HFF-Myc (cell line): ENCODE measurements around the gene TEN1.
A peak's percentile ranks its signal among the peaks of the same experiment; 100 is the strongest.

Experiments
- DNase-seq: peaks from one replicate; pipeline ENCODE4 v3.0.0-alpha.2; 2011; ENCODE audit warnings: low read depth; ENCODE audit errors: extremely low read depth
- H3K4me3 ChIP-seq: replicated peaks from 2 replicates; pipeline ENCODE4 v1.5.1; 2011; ENCODE audit warnings: low read depth, mild to moderate bottlenecking, control low read depth, low read length
- CTCF ChIP-seq: IDR thresholded peaks from 2 replicates; pipeline ENCODE4 v1.5.1; 2012; ENCODE audit warnings: mild to moderate bottlenecking, low read depth, low read length, control low read depth; ENCODE audit errors: missing control alignments

TEN1 gene

GRCh38 chr17:75975757-75976174 is 3.3 kb upstream of the TEN1 start:
- TF ChIP-seq CTCF, result no peak
- no peak for DNase-seq
- H3K4me3 ChIP-seq, result no peak overlapping the region

- no peak for TF ChIP-seq CTCF
These were observed 2.7 kb upstream of the TEN1 start for GRCh38 chr17:75976175-75976848.

GRCh38 chr17:75979705-75980187 is 706 bp downstream of the TEN1 start:
- peak overlapping the region; percentile 80 for H3K4me3 ChIP-seq
- no peak for TF ChIP-seq CTCF
- DNase-seq, result no peak

More at GRCh38 chr17:75976175-75976848, 2.7 kb upstream of the TEN1 start:
- H3K4me3 ChIP-seq, result no peak overlapping the region
- no peak for DNase-seq

- no peak for DNase-seq
- no peak for TF ChIP-seq CTCF
- peak overlapping the region; percentile 80 for H3K4me3 ChIP-seq
These were observed 1.4 kb downstream of the TEN1 start for GRCh38 chr17:75980188-75981018.

- no peak for TF ChIP-seq CTCF
- no peak for DNase-seq
- H3K4me3 ChIP-seq, result no peak overlapping the region
These were observed 2.1 kb downstream of the TEN1 start for GRCh38 chr17:75981019-75981615.

- TF ChIP-seq CTCF, result no peak
- no peak for DNase-seq
- no peak overlapping the region for H3K4me3 ChIP-seq
These were observed 4.6 kb downstream of the TEN1 start for GRCh38 chr17:75983501-75984181.
